Activated CD8-positive, alpha-beta T cell treated with anti-CD3 and anti-CD28 coated beads, Interleukin-2, amount 10 ng/mL, durations not matched to agents 7 days and 5 days (primary cell): Measurements from ENCODE around the gene PYGM. TPM values are rescaled to one million over a fixed set of nuclear protein-coding genes. Genes with fewer than 3 reads are reported as not detected.

ENCODE experiments used
- ATAC-seq: fragments of 150-1000 bp; cut with Tn5 transposase; one replicate; pipeline ENCODE4 v1.10.0; 2021; ENCODE audit warnings: moderate library complexity
- CTCF ChIA-PET: fragments of 350-600 bp; sonication (Branson Sonifier 250); formaldehyde crosslinking; loops from one replicate; lab custom pipeline; 2021; ENCODE audit warnings: antibody characterized with exemption; lab: Charles Lee
- POLR2A ChIA-PET: fragments of 350-600 bp; sonication (Branson Sonifier 250); formaldehyde crosslinking; loops from one replicate; lab custom pipeline; 2021; ENCODE audit warnings: antibody characterized with exemption; lab: Charles Lee
- DNase-seq: peaks from one replicate; pipeline ENCODE4 v3.0.0-alpha.2; 2020
- H3K27ac Mint-ChIP-seq: one replicate; pipeline ENCODE4 v1.8.0; 2021; ENCODE audit warnings: mild to moderate bottlenecking, mixed read lengths
- H3K27me3 Mint-ChIP-seq: one replicate; pipeline ENCODE4 v1.8.0; 2021; ENCODE audit warnings: low read depth, mixed read lengths
- H3K36me3 Mint-ChIP-seq: one replicate; pipeline ENCODE4 v1.8.0; 2021; ENCODE audit warnings: low read depth, mixed read lengths
- H3K4me1 Mint-ChIP-seq: one replicate; pipeline ENCODE4 v1.8.0; 2021; ENCODE audit warnings: low read depth, mixed read lengths
- H3K4me3 Mint-ChIP-seq: one replicate; pipeline ENCODE4 v1.8.0; 2021; ENCODE audit warnings: mild to moderate bottlenecking, mixed read lengths
- H3K9me3 Mint-ChIP-seq: one replicate; pipeline ENCODE4 v1.8.0; 2022; ENCODE audit warnings: mixed read lengths; ENCODE audit not compliant: insufficient read depth
- total RNA-seq, 2 experiments: library from RNA; stranded (reverse); gene quantifications; one replicate each; pipeline ENCODE4 v1.2.3, GENCODE V29; 2021

The PYGM gene
- total RNA-seq, 2 experiments from 2014 or later, result 2.9 to 4.7 TPM

GRCh38 chr11:64729851-64730382 lies 29.9 kb downstream of the PYGM start:
- H3K36me3 Mint-ChIP-seq, result peaks cover 48% of the 10 kb centered on the region
- ATAC-seq (peak; percentile 37), DNase-seq (no peak)
- peaks cover 11% of the 10 kb centered on the region for H3K4me1 Mint-ChIP-seq
- ChIA-PET CTCF (no interaction called here), POLR2A (no interaction called here)
- H3K9me3 Mint-ChIP-seq, result no peaks in the 10 kb centered on the region
- no peak overlapping the region for H3K27ac Mint-ChIP-seq
- H3K4me3 Mint-ChIP-seq, result no peak overlapping the region
- no peaks in the 10 kb centered on the region for H3K27me3 Mint-ChIP-seq

- Mint-ChIP-seq H3K27ac (no peak overlapping the region), H3K4me1 (peaks cover 17% of the 10 kb centered on the region), H3K4me3 (no peak overlapping the region), H3K27me3 (no peaks in the 10 kb centered on the region), H3K36me3 (peaks cover 42% of the 10 kb centered on the region), H3K9me3 (no peaks in the 10 kb centered on the region)
- ATAC-seq, result no peak
- POLR2A ChIA-PET, result no interaction called here
- DNase-seq, result no peak
- CTCF ChIA-PET, result interaction anchor here (0.6 kb wide), 1 partner anchor 11 kb away, joined by 3 read pairs; no protein-coding TSS in a partner anchor
Observed at GRCh38 chr11:64728757-64729365, 30.9 kb downstream of the PYGM start.

- no peak for ATAC-seq
- CTCF ChIA-PET, result interaction anchor here (1.6 to 2.1 kb wide), 2 partner anchors 36 to 38 kb away, joined by 3 to 12 read pairs; no protein-coding TSS in a partner anchor
- POLR2A ChIA-PET, result interaction anchor here (0.6 kb wide), 1 partner anchor 209 kb away, joined by 3 read pairs; no protein-coding TSS in a partner anchor
- H3K27ac Mint-ChIP-seq, result no peak overlapping the region
- no peak for DNase-seq
- peaks cover 32% of the 10 kb centered on the region for H3K36me3 Mint-ChIP-seq
- no peaks in the 10 kb centered on the region for H3K9me3 Mint-ChIP-seq
- H3K4me3 Mint-ChIP-seq, result no peak overlapping the region
- H3K4me1 Mint-ChIP-seq, result peaks cover 19% of the 10 kb centered on the region
- H3K27me3 Mint-ChIP-seq, result peaks cover 7% of the 10 kb centered on the region
Observed at GRCh38 chr11:64726867-64727530, 32.8 kb downstream of the PYGM start.

DNA sequence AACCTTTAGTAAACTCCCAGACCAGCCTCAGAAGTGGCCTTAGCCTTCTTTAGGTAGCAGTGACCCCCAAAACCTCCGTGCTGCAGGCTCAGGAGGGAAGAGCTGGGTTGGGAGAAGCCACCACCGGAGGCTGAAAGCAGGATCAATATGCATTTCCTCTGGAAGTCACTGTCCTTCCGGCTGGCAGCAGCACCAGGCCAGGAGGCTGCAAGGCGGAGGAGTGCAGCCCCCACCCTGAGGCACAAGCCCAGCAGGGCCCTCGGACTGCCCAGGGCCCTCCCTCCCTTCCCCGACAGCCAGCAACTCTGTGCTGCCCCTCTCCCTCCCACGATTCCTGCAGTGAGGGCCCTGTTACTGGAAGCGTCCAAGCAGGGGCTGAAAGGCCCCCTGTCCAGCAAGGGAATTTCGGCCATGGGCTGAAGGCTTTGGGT lies 33.5 kb downstream of the PYGM start:
- ATAC-seq (no peak), DNase-seq (no peak)
- Mint-ChIP-seq H3K4me3 (no peak overlapping the region), H3K4me1 (peaks cover 19% of the 10 kb centered on the region), H3K36me3 (peaks cover 24% of the 10 kb centered on the region), H3K9me3 (no peaks in the 10 kb centered on the region), H3K27me3 (peaks cover 10% of the 10 kb centered on the region), H3K27ac (no peak overlapping the region)
- POLR2A ChIA-PET, result no interaction called here
- CTCF ChIA-PET, result interaction anchor here (1.6 to 2.1 kb wide), 2 partner anchors 37 kb away, joined by 3 to 12 read pairs; no protein-coding TSS in a partner anchor

GRCh38 chr11:64724863-64725532 lies 34.8 kb downstream of the PYGM start:
- H3K27ac Mint-ChIP-seq, result no peak overlapping the region
- no peak overlapping the region for H3K4me3 Mint-ChIP-seq
- H3K9me3 Mint-ChIP-seq, result no peaks in the 10 kb centered on the region
- ATAC-seq (no peak), DNase-seq (no peak)
- CTCF ChIA-PET, result interaction anchor here (1.7 to 2.1 kb wide), 2 partner anchors 20 to 36 kb away, joined by 5 to 12 read pairs; no protein-coding TSS in a partner anchor
- H3K27me3 Mint-ChIP-seq, result peaks cover 22% of the 10 kb centered on the region
- H3K36me3 Mint-ChIP-seq, result peaks cover 21% of the 10 kb centered on the region
- peaks cover 19% of the 10 kb centered on the region for H3K4me1 Mint-ChIP-seq
- POLR2A ChIA-PET, result interaction anchor here (0.9 kb wide), 1 partner anchor 91 kb away, joined by 3 read pairs; no protein-coding TSS in a partner anchor

- ChIA-PET CTCF (interaction anchor here (1.7 kb wide), 1 partner anchor 19 kb away, joined by 5 read pairs; no protein-coding TSS in a partner anchor), POLR2A (no interaction called here)
- Mint-ChIP-seq H3K36me3 (peaks cover 17% of the 10 kb centered on the region), H3K27me3 (peaks cover 25% of the 10 kb centered on the region), H3K27ac (peak overlapping the region; percentile 57), H3K4me3 (peak overlapping the region; percentile 43), H3K4me1 (peaks cover 19% of the 10 kb centered on the region), H3K9me3 (no peaks in the 10 kb centered on the region)
- DNase-seq (no peak), ATAC-seq (no peak)
Observed at GRCh38 chr11:64723907-64724862, 35.6 kb downstream of the PYGM start.

DNA sequence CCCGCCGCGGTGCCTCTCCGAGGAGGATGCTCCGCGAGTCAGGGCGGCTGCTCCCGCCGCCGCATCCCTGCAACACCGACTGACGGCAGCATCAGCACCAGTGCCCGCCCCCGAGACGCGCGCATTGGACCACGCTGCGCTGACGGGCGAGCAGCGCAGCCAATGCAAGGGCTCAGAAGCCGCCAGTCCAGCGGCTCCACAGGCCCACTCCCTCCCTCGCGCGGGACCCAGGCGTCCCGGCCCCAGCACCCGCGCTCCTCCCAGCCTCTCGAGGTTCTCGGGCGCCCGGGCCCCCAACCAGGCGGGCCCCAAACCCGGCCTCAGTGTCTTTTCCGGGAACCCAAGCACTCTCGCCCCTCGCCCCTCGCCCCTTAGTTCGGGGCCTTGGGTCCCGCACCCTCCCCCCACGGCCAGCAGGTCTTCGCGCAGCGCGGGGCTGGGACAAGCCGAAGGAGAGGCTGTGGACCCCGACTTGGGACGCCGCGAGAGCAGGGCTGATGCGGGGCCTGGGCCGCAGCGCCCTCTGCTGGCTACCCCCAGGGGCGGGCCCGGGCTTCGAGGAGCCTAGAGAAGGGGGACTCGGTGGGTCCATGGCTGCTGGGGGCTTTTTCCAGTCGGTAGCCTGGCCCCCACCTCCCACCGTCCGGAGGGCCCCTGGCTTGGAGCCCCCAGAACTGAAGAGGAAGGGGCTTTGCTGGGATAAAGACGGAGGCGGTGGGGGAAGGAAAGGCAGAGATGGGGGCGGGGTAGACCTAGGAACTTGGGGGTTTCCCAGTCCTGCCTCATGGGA lies 36.5 kb downstream of the PYGM start, which contains the start of gene NRXN2:
NRXN2 (minus strand) TSS at position 81 of the 790 bp plus-strand sequence. CDS start 9,498 bp downstream, outside the sequence.
- H3K4me3 Mint-ChIP-seq, result peak within 1 kb of the TSS; percentile 61
- peak within 1 kb of the TSS; percentile 57 for H3K27ac Mint-ChIP-seq
- ChIA-PET CTCF (interaction anchor here (1.4 to 1.7 kb wide), 2 partner anchors 19 to 35 kb away, joined by 5 read pairs; no protein-coding TSS in a partner anchor), POLR2A (no interaction called here)
- DNase-seq (peak; percentile 89), ATAC-seq (peak; percentile 99)
- no peaks in the 10 kb centered on the region for H3K9me3 Mint-ChIP-seq
- peaks cover 27% of the 10 kb centered on the region for H3K27me3 Mint-ChIP-seq
- H3K4me1 Mint-ChIP-seq, result peaks cover 17% of the 10 kb centered on the region
- H3K36me3 Mint-ChIP-seq, result peaks cover 11% of the 10 kb centered on the region

DNA sequence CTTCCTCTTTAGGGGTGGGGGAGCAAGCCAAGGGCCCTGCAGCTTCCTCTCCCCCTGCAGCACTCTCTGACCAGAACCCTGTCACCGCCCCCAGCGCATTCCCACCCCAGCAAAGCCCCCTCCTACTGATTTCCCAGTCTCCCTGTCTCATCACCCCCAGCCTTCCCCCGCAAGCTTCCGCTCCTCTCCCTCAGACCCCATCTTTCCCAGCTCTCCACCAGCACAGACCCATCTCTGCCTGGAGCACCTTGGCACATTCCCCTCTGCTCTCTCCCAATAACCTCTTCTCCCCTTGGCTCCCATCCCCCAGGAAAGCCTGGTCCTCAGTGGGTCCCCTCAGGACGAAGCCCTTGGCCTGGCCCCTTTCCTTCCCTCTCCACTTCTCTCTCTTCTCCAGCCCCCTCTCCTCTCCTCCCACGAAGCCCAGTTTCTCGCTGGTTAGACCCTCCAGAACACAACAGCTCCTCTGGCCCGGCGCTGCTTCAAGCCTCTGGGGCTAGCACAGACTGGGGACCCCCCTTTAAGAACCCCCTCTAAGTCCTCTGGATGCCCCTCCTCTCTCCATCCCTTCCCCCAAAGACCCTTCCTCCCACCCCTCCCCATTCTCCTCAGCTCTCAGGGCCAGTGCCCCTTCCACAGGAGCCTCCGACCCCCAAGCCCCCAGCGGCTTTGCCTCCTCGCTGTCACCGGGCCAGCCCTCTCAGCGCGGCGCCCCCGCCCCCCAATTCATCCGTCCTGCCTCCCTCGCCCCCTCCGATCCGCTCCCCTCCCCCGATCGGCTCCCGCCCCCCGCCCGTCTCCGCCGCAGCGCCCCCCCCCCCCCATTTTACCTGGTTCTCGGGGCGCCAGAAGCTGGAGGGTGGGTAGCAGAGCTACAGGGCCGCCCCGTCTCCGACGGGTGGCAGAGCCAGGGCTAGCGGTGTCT lies 37.4 kb downstream of the PYGM start:
- no peaks in the 10 kb centered on the region for H3K9me3 Mint-ChIP-seq
- CTCF ChIA-PET, result interaction anchor here (1.1 to 1.4 kb wide), 2 partner anchors 20 to 34 kb away, joined by 4 to 5 read pairs; no protein-coding TSS in a partner anchor
- no peak for ATAC-seq
- peaks cover 17% of the 10 kb centered on the region for H3K4me1 Mint-ChIP-seq
- DNase-seq, result no peak
- peaks cover 34% of the 10 kb centered on the region for H3K27me3 Mint-ChIP-seq
- peaks cover 5% of the 10 kb centered on the region for H3K36me3 Mint-ChIP-seq
- POLR2A ChIA-PET, result no interaction called here
- no peak overlapping the region for H3K27ac Mint-ChIP-seq
- peak overlapping the region; percentile 32 for H3K4me3 Mint-ChIP-seq

GRCh38 chr11:64721359-64721699 lies 38.4 kb downstream of the PYGM start:
- no peak overlapping the region for H3K27ac Mint-ChIP-seq
- H3K36me3 Mint-ChIP-seq, result no peaks in the 10 kb centered on the region
- H3K4me3 Mint-ChIP-seq, result no peak overlapping the region
- H3K9me3 Mint-ChIP-seq, result no peaks in the 10 kb centered on the region
- ATAC-seq (no peak), DNase-seq (no peak)
- ChIA-PET CTCF (interaction anchor here (1.1 kb wide), 1 partner anchor 21 kb away, joined by 4 read pairs; no protein-coding TSS in a partner anchor), POLR2A (no interaction called here)
- H3K4me1 Mint-ChIP-seq, result peaks cover 17% of the 10 kb centered on the region
- H3K27me3 Mint-ChIP-seq, result peaks cover 42% of the 10 kb centered on the region
